HG03064 (cell line): ENCODE data around the gene EFNA3.
A peak's percentile ranks its signal among the peaks of the same experiment; 100 is the strongest.

Experiments used
- ATAC-seq: cut with Tn5 transposase; IDR thresholded peaks from one replicate; pipeline ENCODE4 v1.9.1; 2021; ENCODE audit warnings: low read depth; ENCODE audit not compliant: unreplicated experiment

Gene EFNA3

GRCh38 chr1:155083052-155083541, 4.5 kb downstream of the EFNA3 start:
- no peak for ATAC-seq

- no peak for ATAC-seq
These were observed 5.5 kb downstream of the EFNA3 start for GRCh38 chr1:155083865-155084721.

- peak; percentile 68 for ATAC-seq
These were observed 6.3 kb downstream of the EFNA3 start for GRCh38 chr1:155084722-155085503.

- peak; percentile 17 for ATAC-seq
These were observed 7.0 kb downstream of the EFNA3 start for GRCh38 chr1:155085504-155086127.

- no peak for ATAC-seq
These were observed 7.6 kb downstream of the EFNA3 start for GRCh38 chr1:155086128-155086741.

GRCh38 chr1:155086856-155087535, 8.4 kb downstream of the EFNA3 start:
- ATAC-seq: no peak

GRCh38 chr1:155091071-155092051, 12.7 kb downstream of the EFNA3 start:
- no peak for ATAC-seq

GRCh38 chr1:155092131-155092530, 13.5 kb downstream of the EFNA3 start:
- ATAC-seq: no peak

GRCh38 chr1:155092641-155093040, 14.0 kb downstream of the EFNA3 start:
- no peak for ATAC-seq

- no peak for ATAC-seq
These were observed 15.4 kb downstream of the EFNA3 start for GRCh38 chr1:155093911-155094621.

GRCh38 chr1:155094622-155094948, 15.9 kb downstream of the EFNA3 start:
- no peak for ATAC-seq

- ATAC-seq: no peak
These were observed 20.7 kb downstream of the EFNA3 start for GRCh38 chr1:155099331-155099730.

- ATAC-seq: no peak
These were observed 24.7 kb downstream of the EFNA3 start for GRCh38 chr1:155103325-155103724.

GRCh38 chr1:155104605-155105534, 26.2 kb downstream of the EFNA3 start:
- ATAC-seq: no peak

- no peak for ATAC-seq
These were observed 27.0 kb downstream of the EFNA3 start for GRCh38 chr1:155105604-155106011.

GRCh38 chr1:155106862-155107261, 28.2 kb downstream of the EFNA3 start:
- no peak for ATAC-seq
